HG03108 (cell line): ENCODE results near the gene GRB7.
"Not testable (repeated sequence)": the region's sequence is repeated elsewhere in the genome, so short reads cannot be mapped to it uniquely, and the experiment has no call there.

ENCODE experiments used
- ATAC-seq: cut with Tn5 transposase; IDR thresholded peaks from one replicate; pipeline ENCODE4 v1.9.1; 2021; ENCODE audit warnings: moderate library complexity; ENCODE audit not compliant: unreplicated experiment

The GRB7 gene

GRCh38 chr17:39730095-39730921, 7.4 kb upstream of the GRB7 start, which contains the start of gene MIEN1:
Gene MIEN1 (minus strand): TSS chr17:39730532. CDS start chr17:39730495, 37 bp downstream.
- peak; percentile 91 for ATAC-seq

GRCh38 chr17:39732586-39732985, 5.2 kb upstream of the GRB7 start:
- no peak for ATAC-seq

DNA sequence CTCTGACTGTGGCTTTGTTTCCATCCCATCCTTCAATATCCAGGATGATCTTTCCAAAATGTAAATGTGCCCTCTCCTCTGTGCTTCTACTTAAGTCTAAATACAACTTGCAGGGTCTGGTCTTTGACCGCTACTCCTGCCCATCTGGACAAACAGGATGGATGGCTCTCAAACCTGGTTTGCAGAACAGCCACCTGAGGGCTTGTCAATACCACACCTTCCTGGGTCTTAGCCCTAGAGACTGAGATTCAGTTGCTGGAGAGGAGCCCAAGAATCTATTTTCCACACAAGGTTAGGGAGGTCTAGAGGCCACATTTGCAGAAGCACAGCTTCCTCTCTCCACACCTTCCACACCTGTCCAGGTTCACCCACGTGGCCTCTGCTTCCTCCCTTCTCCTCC, 1.9 kb upstream of the GRB7 start:
- no peak for ATAC-seq

DNA sequence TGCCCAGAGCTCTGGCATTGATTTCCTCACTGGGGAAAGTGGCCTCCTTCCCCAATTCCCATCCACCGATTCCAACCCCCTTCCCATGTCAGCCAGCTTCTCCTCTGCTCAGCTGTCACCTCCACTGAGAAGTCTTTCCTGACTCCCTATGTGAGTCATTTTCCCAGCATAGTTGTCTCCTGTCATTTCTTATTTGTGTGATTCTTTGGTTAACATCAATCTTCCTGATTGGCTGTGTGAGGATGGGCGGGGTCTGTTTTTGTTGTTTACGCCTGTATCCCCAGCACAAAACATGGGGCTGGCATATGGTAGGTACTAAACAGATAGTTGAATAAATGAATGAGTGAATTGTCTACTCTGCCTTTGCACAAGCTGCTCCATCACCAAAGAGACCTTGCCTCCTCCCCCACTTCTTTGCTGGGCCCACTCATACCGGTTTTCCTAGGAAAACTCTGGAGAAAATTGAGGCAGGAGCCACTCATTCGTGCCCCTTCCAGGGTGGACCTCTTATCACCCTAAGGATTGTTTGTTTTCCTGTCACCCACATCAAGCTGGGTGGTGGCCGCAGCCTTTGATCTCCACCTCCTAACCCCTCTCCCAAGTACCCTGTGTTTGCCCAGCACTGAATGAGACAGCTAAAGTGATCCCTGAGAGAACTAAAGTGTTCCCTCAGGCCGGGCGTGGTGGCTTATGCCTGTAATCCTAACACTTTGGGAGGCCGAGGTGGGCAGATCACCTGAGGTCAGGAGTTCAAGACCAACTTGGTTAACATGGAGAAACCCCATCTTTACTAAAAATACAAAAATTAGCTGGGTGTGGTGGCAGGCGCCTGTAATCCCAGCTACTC, 1.2 kb upstream of the GRB7 start:
- ATAC-seq, result no peak

GRCh38 chr17:39737206-39737759, 455 bp upstream of the GRB7 start:
- ATAC-seq, result no peak

- no peak for ATAC-seq
Observed at GRCh38 chr17:39738568-39738901, 797 bp downstream of the GRB7 start.

DNA sequence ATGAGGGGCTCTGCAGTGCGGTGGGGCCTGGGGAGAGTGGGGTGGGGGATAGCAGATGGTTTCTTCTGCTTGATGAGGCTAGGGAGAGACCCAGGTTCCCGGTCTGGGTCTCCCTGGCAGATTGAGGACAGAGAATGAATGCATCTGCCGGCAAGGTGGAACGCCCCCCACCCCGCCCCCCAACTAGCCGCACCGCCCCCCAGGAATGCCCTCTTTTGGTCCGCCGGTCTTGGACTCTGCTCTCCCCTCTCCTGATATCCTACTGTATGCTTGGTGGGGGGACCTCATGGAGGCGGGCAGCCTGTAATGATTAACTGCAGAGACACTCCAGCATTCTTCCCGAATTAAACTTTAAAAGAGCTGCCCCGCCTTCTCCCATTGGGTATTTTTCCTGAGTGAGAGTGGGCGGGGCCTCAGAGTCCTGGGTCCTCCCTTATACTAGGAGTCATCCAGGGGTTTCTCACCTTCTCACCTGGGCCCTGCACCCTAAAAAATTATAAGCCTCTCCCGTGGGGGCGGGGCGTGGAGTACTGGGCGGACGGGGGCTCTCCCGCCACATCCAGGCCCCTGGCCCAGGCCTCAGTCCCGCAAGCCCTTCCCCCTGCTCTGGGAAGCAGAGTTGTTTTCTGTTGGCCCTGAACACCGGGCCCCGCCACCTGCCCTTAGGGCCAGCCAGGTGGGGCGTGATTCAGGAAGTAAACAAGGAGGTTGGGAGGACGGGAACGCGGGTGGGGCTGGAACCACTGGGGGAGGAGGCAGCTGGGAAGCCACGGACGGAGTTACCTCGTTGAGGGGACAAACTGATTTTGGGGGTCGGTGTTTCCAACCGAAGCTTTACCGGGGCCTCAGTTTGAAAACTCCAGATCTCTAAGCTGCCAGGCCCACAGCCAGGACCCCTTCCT, 1.5 kb downstream of the GRB7 start:
- ATAC-seq, result no peak

DNA sequence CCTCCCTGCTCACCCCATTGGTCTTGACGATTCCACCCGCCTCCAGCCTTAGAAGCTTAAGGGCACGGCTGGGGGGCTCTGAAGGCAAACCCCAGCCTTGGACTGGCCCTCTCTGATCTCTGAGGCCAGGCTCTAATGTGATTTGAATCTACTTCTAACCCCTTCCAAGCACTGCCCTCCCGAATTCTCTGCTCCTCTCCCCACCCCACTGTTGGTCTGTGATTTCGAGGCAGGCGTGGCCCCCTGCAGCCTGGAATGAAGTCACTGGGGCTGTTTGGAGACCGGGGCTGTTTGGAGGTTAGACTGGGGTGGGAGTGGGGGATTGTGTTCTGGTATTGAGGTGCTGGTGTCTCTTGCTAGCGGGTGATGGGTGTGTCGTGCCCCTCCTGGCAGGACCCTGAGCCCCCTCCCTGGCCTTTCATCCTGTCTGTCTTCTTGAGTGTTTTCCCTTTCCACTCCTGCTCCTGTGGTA, 2.2 kb downstream of the GRB7 start:
- ATAC-seq, result no peak

GRCh38 chr17:39740357-39741111, 2.8 kb downstream of the GRB7 start:
- no peak for ATAC-seq

- ATAC-seq, result no peak
Observed at GRCh38 chr17:39742126-39742855, 4.6 kb downstream of the GRB7 start.

DNA sequence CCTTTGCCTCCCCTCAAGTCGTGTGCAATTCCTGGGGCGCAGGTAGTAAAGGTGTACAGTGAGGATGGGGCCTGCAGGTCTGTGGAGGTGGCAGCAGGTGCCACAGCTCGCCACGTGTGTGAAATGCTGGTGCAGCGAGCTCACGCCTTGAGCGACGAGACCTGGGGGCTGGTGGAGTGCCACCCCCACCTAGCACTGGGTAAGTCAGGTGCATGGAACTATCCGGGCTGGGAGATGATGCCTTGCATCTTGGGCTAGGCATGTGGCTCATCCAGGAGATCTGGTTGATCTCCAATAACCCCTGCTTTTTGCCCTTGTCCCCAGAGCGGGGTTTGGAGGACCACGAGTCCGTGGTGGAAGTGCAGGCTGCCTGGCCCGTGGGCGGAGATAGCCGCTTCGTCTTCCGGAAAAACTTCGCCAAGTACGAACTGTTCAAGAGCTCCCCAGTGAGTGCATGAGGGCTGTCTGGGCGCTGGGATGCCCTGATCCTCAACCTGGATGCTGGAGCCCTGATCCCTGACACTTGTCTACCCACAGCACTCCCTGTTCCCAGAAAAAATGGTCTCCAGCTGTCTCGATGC, 5.2 kb downstream of the GRB7 start:
- ATAC-seq, result no peak

- no peak for ATAC-seq
Observed at GRCh38 chr17:39744075-39744835, 6.5 kb downstream of the GRB7 start.

DNA sequence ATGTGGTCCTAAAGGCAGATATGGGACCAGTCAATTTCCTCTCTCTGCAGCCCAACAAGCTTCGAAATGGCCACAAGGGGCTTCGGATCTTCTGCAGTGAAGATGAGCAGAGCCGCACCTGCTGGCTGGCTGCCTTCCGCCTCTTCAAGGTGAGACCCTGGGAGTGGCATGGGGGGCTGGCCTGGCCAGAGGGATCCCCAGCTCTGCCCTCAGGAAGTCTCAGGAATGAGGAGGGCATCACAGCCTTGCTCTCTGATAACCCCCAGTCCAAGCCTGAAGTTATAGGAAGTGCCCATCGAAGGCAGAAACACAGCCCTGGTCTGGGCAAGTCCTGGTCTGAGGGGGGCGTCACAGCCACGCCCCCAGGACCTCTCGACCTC, 7.1 kb downstream of the GRB7 start:
- no peak for ATAC-seq

DNA sequence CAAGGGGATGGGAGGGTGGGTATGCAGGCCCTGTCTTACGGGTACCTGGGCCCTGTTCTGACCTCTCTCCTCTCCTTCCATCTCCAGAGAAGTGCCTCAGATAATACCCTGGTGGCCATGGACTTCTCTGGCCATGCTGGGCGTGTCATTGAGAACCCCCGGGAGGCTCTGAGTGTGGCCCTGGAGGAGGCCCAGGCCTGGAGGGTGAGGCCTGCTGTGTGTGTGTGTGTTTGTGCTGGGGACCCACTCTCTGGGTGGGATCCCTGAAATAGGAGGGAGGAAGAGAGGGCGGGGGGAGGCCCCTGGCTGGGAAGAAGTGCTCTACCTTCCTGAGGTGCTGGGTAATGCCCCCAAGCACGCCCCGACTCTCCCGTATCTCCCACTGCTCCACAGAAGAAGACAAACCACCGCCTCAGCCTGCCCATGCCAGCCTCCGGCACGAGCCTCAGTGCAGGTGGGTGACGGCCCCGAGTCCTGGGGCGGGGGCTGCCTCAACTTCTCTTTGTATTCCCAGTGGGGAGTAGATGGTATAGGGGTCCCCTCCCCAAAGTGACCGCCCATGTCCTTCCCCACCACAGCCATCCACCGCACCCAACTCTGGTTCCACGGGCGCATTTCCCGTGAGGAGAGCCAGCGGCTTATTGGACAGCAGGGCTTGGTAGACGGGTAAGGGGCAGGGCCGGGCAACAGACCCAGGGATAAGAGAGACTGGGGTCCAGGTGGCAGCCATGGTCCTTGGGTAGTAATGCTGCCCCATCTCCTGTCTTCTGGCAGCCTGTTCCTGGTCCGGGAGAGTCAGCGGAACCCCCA, 7.8 kb downstream of the GRB7 start:
- no peak for ATAC-seq

GRCh38 chr17:39746145-39746461, 8.4 kb downstream of the GRB7 start:
- ATAC-seq, result no peak

DNA sequence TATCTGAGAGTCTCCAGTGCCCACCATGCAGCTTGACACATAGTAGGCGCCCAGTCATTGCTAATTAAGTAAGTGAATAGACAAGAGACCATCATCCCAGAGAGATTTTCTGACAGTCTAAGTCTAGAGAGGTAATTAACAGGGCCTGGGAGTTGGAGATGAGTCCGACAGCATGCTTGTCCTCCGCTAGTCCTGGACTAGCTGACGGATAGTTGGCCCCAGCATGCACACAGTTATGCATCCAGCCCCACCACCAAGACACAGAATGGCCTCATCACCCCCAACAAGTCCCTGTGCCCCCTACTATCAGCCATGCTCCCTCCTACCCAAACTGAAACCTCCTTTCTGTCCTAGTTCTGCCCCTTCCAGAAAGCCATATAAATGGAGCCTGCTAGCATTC, 10.0 kb downstream of the GRB7 start:
- no peak for ATAC-seq

- ATAC-seq, result not testable (repeated sequence)
Observed at GRCh38 chr17:39748444-39749034, 10.8 kb downstream of the GRB7 start.
